Activated CD4-positive, alpha-beta T cell treated with anti-CD3 and anti-CD28 coated beads, Interleukin-2, amount 50 U/mL, for 24 hours (primary cell): ENCODE data around the gene GPA33.

ENCODE experiments used
- DNase-seq, 2 donors: peaks; one replicate each; pipeline ENCODE4 v3.0.0-alpha.2; 2020; ENCODE audit warnings: low read depth in 1 of 2, low spot score in 1 of 2

The GPA33 gene

GRCh38 chr1:167118188-167118587, 28.0 kb upstream of the GPA33 start:
- no peak for DNase-seq

DNA sequence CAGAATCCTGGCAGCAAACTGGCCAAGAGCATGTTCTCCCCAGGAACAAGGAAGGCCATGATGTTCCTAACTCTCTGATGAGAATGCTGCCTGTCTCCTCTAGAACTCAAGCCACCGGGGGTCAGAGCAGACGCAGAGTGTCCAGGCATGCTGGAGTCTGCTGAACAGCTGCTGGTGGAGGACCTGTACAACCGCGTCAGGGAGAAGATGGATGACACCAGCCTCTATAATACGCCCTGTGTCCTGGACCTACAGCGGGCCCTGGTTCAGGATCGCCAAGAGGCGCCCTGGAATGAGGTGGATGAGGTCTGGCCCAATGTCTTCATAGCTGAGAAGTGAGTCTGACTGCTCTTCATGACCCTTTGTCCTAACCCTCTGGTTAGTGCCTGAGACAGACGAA, 27.0 kb upstream of the GPA33 start:
- no peak for DNase-seq

DNA sequence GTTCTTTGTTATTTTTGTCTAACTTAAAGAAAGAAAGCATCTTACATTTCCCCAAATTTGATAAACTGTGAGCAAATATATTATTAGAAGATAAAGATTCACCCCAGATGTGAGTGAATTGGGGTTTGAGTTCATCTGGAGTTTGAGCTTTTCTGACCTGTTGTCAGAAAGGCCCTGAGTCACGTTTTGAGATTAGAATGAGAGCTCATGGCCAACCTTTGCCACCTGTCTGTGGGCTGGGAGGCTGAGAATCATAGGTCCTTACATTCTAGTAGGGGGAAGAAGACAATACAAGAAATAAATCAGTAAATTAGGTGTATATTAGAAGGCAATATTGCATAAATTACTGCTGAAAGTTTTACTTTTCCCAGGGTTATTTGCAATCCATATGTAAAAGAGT, 26.0 kb upstream of the GPA33 start:
- DNase-seq: no peak

GRCh38 chr1:167115655-167116054, 25.5 kb upstream of the GPA33 start:
- DNase-seq: no peak

DNA sequence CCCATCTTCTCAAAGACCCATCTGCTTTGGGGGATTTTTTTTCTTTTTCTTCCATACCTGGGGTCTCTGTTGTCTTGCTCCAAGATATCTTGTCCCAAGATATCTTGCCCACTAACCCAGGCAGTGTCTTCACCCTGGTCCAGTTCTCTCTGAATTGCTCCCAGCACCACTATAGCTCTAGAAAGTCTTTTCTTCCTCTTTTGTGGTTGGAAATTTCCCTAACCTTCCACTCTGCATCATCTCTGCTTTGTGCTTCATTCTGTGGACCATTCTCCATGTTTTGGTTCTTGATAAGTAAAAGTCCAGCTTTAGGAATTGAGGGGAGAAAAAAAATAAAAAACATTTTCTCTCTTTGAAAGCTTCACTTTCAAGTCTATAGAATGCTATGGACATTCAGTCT, 24.5 kb upstream of the GPA33 start:
- no peak for DNase-seq

GRCh38 chr1:167111868-167112709, 21.9 kb upstream of the GPA33 start:
- DNase-seq: no peak

- DNase-seq: no peak
These were observed 20.4 kb upstream of the GPA33 start for GRCh38 chr1:167110586-167110985.

- no peak for DNase-seq
These were observed 18.9 kb upstream of the GPA33 start for GRCh38 chr1:167109125-167109524.

GRCh38 chr1:167107456-167107855, 17.3 kb upstream of the GPA33 start:
- DNase-seq: no peak

GRCh38 chr1:167106119-167106461, 15.9 kb upstream of the GPA33 start:
- no peak for DNase-seq

GRCh38 chr1:167105271-167106118, 15.3 kb upstream of the GPA33 start:
- no peak for DNase-seq

DNA sequence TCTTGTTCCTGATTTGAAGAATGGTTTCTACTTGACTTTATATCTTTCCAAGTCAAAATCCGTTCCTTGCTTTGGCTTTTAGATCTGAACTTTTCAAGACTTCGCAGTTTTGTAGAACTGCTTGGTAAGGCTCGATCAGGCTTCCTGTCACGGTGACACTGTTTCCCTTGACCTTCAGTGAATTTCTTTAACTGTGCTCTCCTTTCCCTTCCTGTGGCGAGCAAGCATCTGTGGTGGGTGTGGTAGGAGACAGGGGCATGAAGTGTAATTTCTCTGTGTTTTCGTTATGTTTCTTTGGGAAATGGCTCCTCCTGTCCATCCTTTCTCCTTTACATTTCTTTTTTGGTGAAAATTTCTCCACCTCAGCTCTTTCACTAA, 14.1 kb upstream of the GPA33 start:
- no peak for DNase-seq

- DNase-seq: no peak
These were observed 12.9 kb upstream of the GPA33 start for GRCh38 chr1:167102906-167103573.

DNA sequence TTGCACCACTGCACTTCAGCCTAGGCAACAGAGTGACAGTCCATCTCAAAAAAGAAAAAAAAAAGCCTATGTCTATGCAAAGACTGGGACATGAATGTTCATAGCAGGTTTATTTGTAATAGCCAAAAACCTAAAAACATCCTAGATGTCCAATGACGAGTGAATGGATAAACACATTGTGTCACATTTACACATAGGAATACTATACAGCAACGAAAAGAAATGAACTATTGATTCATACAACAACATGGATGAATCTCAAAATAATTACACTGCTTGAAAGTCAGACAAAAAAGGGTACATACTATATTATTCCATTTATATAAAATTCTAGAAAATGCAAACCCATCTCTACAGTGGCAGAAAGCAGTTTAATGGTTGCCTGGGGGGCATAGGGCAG, 11.6 kb upstream of the GPA33 start:
- no peak for DNase-seq

DNA sequence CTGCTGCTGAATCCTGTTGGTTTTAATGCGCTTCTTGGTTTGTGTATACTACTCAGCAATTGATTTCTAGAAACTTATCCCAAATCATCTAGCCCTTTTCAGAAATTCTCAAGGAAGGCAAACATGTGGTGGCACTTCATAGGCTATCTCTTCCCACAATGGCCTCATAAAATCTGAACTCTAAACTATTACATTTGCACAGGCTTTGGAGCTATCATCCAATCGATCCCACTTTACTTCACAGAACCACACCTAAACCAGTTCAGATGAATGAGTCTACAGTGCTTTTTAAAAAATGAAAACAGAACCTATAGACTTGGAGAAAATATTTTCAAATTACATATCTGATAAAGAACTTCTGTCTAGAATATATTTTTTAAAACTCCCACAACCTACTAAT, 10.6 kb upstream of the GPA33 start:
- no peak for DNase-seq

DNA sequence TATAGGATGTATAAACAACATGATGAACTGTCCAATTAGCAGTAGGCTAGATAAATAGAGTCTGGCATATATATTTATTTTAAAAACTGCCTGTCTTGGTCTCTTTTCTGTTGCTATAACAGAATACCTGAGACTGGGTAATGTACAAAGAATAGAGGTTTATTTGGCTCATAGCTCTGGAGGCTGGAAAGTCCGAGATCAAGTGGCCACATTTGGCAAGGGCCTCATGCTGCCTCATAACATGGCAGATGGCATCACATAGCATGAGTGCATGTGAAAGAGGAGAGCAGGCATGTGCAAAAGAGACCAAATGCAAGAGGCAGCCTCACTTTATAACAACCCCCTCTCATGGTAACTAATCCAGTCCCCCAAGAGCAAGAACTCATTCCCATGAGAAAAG, 9.7 kb upstream of the GPA33 start:
- DNase-seq: no peak

GRCh38 chr1:167095368-167095767, 5.2 kb upstream of the GPA33 start:
- no peak for DNase-seq

DNA sequence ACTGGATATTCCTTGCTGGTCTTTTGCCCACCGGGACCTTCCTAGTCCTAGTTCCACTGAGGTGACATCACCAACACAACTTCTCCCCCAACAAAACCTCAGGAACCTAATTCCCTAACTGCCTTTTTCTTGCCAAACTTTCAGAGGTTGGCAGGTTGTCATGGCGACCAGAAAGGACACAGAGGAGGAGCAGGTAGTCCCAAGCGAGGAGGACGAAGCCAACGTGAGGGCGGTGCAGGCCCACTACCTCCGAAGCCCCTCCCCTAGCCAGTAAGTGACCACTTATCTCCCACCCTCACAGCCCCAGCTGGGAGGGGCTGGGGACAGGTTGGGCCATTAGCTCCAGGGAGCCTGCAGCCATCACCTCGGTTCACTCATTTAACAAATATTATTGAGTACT, 4.5 kb upstream of the GPA33 start:
- DNase-seq: no peak

GRCh38 chr1:167093846-167094516, 3.8 kb upstream of the GPA33 start, which contains the start of gene STYXL2:
STYXL2 (plus strand) TSS chr1:167094075; CDS start chr1:167094850, 775 bp downstream.
- no peak for DNase-seq

GRCh38 chr1:167092653-167093052, 2.5 kb upstream of the GPA33 start:
- no peak for DNase-seq

DNA sequence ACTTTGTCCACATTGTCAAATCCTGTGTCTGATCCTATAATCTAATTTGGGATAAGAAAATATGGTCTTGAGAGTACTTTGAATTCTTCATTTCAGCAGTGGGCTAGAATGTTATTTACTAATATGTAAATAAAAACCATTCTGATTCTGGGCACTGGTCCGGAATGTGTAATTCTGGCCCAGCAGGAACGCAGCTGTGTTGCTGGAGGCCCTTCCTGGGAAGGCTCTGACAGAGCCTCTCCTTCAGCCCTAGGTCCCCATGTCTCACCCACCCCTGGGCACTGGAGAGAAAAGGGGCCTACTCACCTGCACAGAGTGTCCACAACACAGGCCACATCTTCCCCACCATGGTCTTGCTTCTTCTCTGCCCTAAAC, 251 bp downstream of the GPA33 start:
- no peak for DNase-seq
